NCI-H1436 treated with DMSO at 0.1 percent for 48 hours (cell line): Measurements from ENCODE around the gene CFAP221.

ENCODE experiments used
- DNase-seq: peaks from one replicate; lab custom pipeline; 2025; lab: John Stamatoyannopoulos, UW

The CFAP221 gene

GRCh38 chr2:119680457-119681202 is 136.4 kb downstream of the CFAP221 start:
- no peak for DNase-seq

- no peak for DNase-seq
Observed at GRCh38 chr2:119681203-119681867, 137.1 kb downstream of the CFAP221 start.

- no peak for DNase-seq
Observed at GRCh38 chr2:119681868-119682220, 137.6 kb downstream of the CFAP221 start.

- no peak for DNase-seq
Observed at GRCh38 chr2:119682578-119682977, 138.3 kb downstream of the CFAP221 start.

GRCh38 chr2:119683074-119683712 is 138.9 kb downstream of the CFAP221 start:
- no peak for DNase-seq

GRCh38 chr2:119683713-119684443 is 139.6 kb downstream of the CFAP221 start:
- no peak for DNase-seq

- DNase-seq: no peak
Observed at GRCh38 chr2:119684518-119684917, 140.3 kb downstream of the CFAP221 start.

- DNase-seq: no peak
Observed at GRCh38 chr2:119688616-119689015, 144.4 kb downstream of the CFAP221 start.

GRCh38 chr2:119689218-119689617 is 145.0 kb downstream of the CFAP221 start:
- DNase-seq: no peak

- DNase-seq: no peak
Observed at GRCh38 chr2:119691189-119691588, 146.9 kb downstream of the CFAP221 start.

GRCh38 chr2:119691651-119692245 is 147.5 kb downstream of the CFAP221 start:
- DNase-seq: no peak

- DNase-seq: no peak
Observed at GRCh38 chr2:119692310-119692709, 148.1 kb downstream of the CFAP221 start.

GRCh38 chr2:119692954-119693353 is 148.7 kb downstream of the CFAP221 start:
- no peak for DNase-seq

- no peak for DNase-seq
Observed at GRCh38 chr2:119693567-119693966, 149.3 kb downstream of the CFAP221 start.

GRCh38 chr2:119693967-119694366 is 149.7 kb downstream of the CFAP221 start:
- no peak for DNase-seq

GRCh38 chr2:119694470-119694844 is 150.2 kb downstream of the CFAP221 start:
- DNase-seq: no peak

GRCh38 chr2:119694845-119695521 is 150.7 kb downstream of the CFAP221 start:
- DNase-seq: no peak

- DNase-seq: no peak
Observed at GRCh38 chr2:119696005-119696404, 151.8 kb downstream of the CFAP221 start.

GRCh38 chr2:119696494-119697030 is 152.3 kb downstream of the CFAP221 start:
- DNase-seq: no peak

GRCh38 chr2:119697290-119698020 is 153.2 kb downstream of the CFAP221 start:
- no peak for DNase-seq

- DNase-seq: no peak
Observed at GRCh38 chr2:119698246-119698645, 154.0 kb downstream of the CFAP221 start.
